Endothelial cell of umbilical vein (primary cell): ENCODE results near the gene WDPCP. TPM values are rescaled to one million over a fixed set of nuclear protein-coding genes. Genes with fewer than 3 reads are reported as not detected.
"Not testable (repeated sequence)": the region's sequence is repeated elsewhere in the genome, so short reads cannot be mapped to it uniquely, and the experiment has no call there.

Experiments
- BruUV-seq: library from RNA; stranded (reverse); fragments of 400-500 nt; replicated peaks from 2 replicates; lab custom pipeline; 2021; lab: Mats Ljungman, UMichigan
- CTCF ChIA-PET: fragments of 300-600, 350-600 bp; sonication (Branson Sonifier 250); formaldehyde crosslinking; loops from one replicate; lab custom pipeline; 2021; ENCODE audit warnings: antibody characterized with exemption, inconsistent platforms; lab: Charles Lee
- POLR2A ChIA-PET: fragments of 300-600, 350-600 bp; sonication (Branson Sonifier 250); formaldehyde crosslinking; loops from one replicate; lab custom pipeline; 2021; ENCODE audit warnings: antibody characterized with exemption, inconsistent platforms; lab: Charles Lee
- DNase-seq: peaks from one replicate; pipeline ENCODE4 v3.0.0-alpha.2; 2011; ENCODE audit warnings: low read depth, low spot score
- FAIRE-seq: peaks from 2 replicates; lab custom pipeline; 2011; peaks lifted over from hg19 to GRCh38; lab: Jason Lieb, UNC
- H2AFZ ChIP-seq: 2 replicates; pipeline ENCODE4 v1.6.0; 2012; ENCODE audit warnings: low read depth, low read length, control low read depth, inconsistent platforms
- H3K27ac ChIP-seq: 2 replicates; pipeline ENCODE4 v1.5.1; 2011; ENCODE audit warnings: low read depth, mild to moderate bottlenecking, control low read depth, low read length, moderate library complexity; ENCODE audit not compliant: insufficient read depth
- H3K27me3 ChIP-seq, 2 experiments: 2 replicates each; pipeline versions ENCODE4 v1.6.0 to v1.6.1; 2011; ENCODE audit warnings: low read length in 2 of 2, mixed read lengths in 1 of 2; ENCODE audit not compliant: control insufficient read depth in 2 of 2, insufficient read depth in 2 of 2
- H3K36me3 ChIP-seq, 2 experiments: 2 replicates in 1 of 2; 3 replicates in 1 of 2; pipeline ENCODE4 v1.5.1; 2011; ENCODE audit warnings: low read length in 2 of 2, mild to moderate bottlenecking in 1 of 2, moderate library complexity in 1 of 2; ENCODE audit not compliant: control insufficient read depth in 2 of 2, insufficient read depth in 2 of 2; ENCODE audit errors: extremely low read depth in 1 of 2
- H3K4me1 ChIP-seq: 3 replicates; pipeline ENCODE4 v1.5.1; 2011; ENCODE audit warnings: mild to moderate bottlenecking, low read length; ENCODE audit not compliant: control insufficient read depth, insufficient read depth; ENCODE audit errors: extremely low read depth
- H3K4me2 ChIP-seq: 2 replicates; pipeline ENCODE4 v1.6.1; 2011; ENCODE audit warnings: low read length, control low read depth, mixed read lengths; ENCODE audit not compliant: insufficient read depth
- H3K4me3 ChIP-seq, 3 experiments: fragments of 200-600 bp in 1 of 3; sonication (generic), shearing (Covaris generic) in 1 of 3; replicated peaks in 1 of 3; 2 replicates each; pipeline ENCODE4 v1.5.1; 2011 to 2016; ENCODE audit warnings: control low read depth in 3 of 3, low read length in 3 of 3, mild to moderate bottlenecking in 2 of 3, inconsistent platforms in 1 of 3, low read depth in 1 of 3, moderate library complexity in 1 of 3; ENCODE audit not compliant: insufficient read depth in 1 of 3
- H3K79me2 ChIP-seq: 2 replicates; pipeline ENCODE4 v1.6.0; 2012; ENCODE audit warnings: low read length, inconsistent platforms; ENCODE audit not compliant: control insufficient read depth, insufficient read depth
- H3K9ac ChIP-seq: replicated peaks from 2 replicates; pipeline ENCODE3; 2011; ENCODE audit warnings: low read length, control low read depth; ENCODE audit not compliant: insufficient read depth; ENCODE audit errors: extremely low read depth
- H3K9me1 ChIP-seq: replicated peaks from 3 replicates; pipeline ENCODE4 v1.6.0; 2011; ENCODE audit warnings: mild to moderate bottlenecking, low read length; ENCODE audit not compliant: control insufficient read depth, insufficient read depth; ENCODE audit errors: extremely low read depth
- H3K9me3 ChIP-seq: replicated peaks from 2 replicates; pipeline ENCODE4 v1.5.1; 2012; ENCODE audit warnings: low read length, inconsistent platforms; ENCODE audit not compliant: control insufficient read depth, insufficient read depth
- H4K20me1 ChIP-seq: replicated peaks from 2 replicates; pipeline ENCODE3; 2011; ENCODE audit warnings: mild to moderate bottlenecking, low read length; ENCODE audit not compliant: control insufficient read depth, insufficient read depth; ENCODE audit errors: extremely low read depth
- FOS ChIP-seq: IDR thresholded peaks from 2 replicates; pipeline ENCODE4 v1.6.1; 2011; ENCODE audit warnings: mild to moderate bottlenecking, low read length, moderate library complexity, borderline replicate concordance; ENCODE audit not compliant: insufficient read depth
- JUN ChIP-seq: IDR thresholded peaks from 2 replicates; pipeline ENCODE4 v1.6.1; 2011; ENCODE audit warnings: borderline replicate concordance, low read depth; ENCODE audit not compliant: insufficient read length, insufficient read depth
- dilution Hi-C: fragments of 300-500 bp; cut with MboI; formaldehyde crosslinking; loops from one replicate; pipeline ENCODE4 v1.15.0; 2019; ENCODE audit warnings: low sequenced_read_pairs; ENCODE audit not compliant: extremely low pct_ligation_motif_present
- intact Hi-C: fragments of 100-400 bp; cut with micrococcal nuclease; formaldehyde crosslinking; loops from one replicate; pipeline ENCODE4 v1.10.0; 2022
- polyA plus RNA-seq, 4 experiments: library from polyadenylated mRNA; depleted of rRNA in 3 of 4; stranded (reverse) in 3 of 4; unstranded in 1 of 4; fragments of >200 nt; gene quantifications; 2 replicates each; pipeline versions ENCODE4 v1.2.1 to v1.2.3, GENCODE V29; 2011 to 2012; ENCODE audit warnings: missing spikeins in 1 of 4
- total RNA-seq: library from RNA; stranded (reverse); gene quantifications from 2 replicates; pipeline ENCODE4 v1.2.3, GENCODE V29; 2021

The WDPCP gene
- total and polyA plus RNA-seq, 2 donors (not counting 3 experiments of a cell fraction or from before 2014, with no cell fraction given), result 4.0 to 8.8 TPM

DNA sequence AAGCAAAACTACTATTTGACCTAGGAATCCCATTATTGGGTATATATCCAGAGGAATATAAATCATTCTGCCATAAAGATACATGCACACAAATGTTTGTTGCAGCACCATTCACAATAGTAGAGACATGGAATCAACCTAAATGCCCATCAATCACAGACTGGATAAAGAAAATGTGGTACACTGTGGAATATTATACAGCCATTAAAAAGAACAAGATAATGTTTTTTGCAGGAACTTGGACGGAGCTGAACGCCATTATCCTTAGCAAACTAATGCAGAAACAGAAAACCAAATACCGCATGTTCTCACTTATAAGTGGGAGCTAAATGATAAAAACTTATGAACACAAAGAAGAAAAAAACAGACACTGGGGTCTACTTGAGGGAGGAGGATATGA, 185.4 kb downstream of the WDPCP start:
- H2AFZ ChIP-seq, H3K27ac ChIP-seq, FAIRE-seq, dilution Hi-C loops, CTCF ChIA-PET, intact Hi-C loops, H3K27me3 ChIP-seq, H3K9ac ChIP-seq, H3K4me2 ChIP-seq, H3K36me3 ChIP-seq, H3K4me3 ChIP-seq, H4K20me1 ChIP-seq, POLR2A ChIA-PET, H3K9me3 ChIP-seq, H3K79me2 ChIP-seq, BruUV-seq, DNase-seq, H3K9me1 ChIP-seq, H3K4me1 ChIP-seq: not testable (repeated sequence)

DNA sequence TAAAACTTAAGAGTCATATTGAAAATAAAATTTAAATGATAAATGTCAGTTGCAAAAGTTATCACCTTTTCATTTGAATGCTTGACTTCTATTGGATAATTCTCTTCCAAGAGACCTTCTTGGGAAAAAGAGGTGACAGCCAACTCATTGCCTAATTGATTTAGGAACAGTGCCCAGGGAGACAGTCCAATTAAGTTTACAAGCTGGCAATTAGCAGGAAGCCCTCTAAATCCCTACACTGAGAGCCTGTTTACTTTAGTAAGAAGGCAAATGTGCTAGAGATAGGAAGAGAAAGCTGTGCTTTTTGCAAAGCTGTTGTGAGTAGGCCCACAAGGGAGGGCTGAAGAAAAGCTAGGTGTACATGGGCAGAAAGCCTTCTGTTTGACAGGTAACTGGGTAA, 189.1 kb downstream of the WDPCP start:
- Histone ChIP-seq H3K79me2 (no peaks in the 10 kb centered on the region), H3K9ac (no peak overlapping the region), H3K27ac (no peak overlapping the region), H3K4me2 (no peak overlapping the region), H3K27me3 (no peaks in the 10 kb centered on the region), H3K4me3 (no peak overlapping the region), H3K9me1 (no peaks in the 10 kb centered on the region), H3K4me1 (no peaks in the 10 kb centered on the region), H3K36me3 (no peaks in the 10 kb centered on the region), H4K20me1 (no peaks in the 10 kb centered on the region), H2AFZ (no peak overlapping the region), H3K9me3 (no peaks in the 10 kb centered on the region)
- FAIRE-seq (no peak), DNase-seq (no peak)
- CTCF ChIA-PET, result no interaction called here
- no TSS peak for BruUV-seq
- dilution Hi-C loops (no loop called here), intact Hi-C loops (no loop called here)
- TF ChIP-seq FOS (no peak), JUN (no peak)
- POLR2A ChIA-PET, result no interaction called here
